Body of pancreas (tissue), 4 donors: ENCODE measurements around the gene CCDC81. TPM values are rescaled to one million over a fixed set of nuclear protein-coding genes. Genes with fewer than 3 reads are reported as not detected.
"Not testable (repeated sequence)": the region's sequence is repeated elsewhere in the genome, so short reads cannot be mapped to it uniquely, and the experiment has no call there.

Source experiments
- ATAC-seq: fragments of 150-250 bp; one replicate; pipeline ENCODE4 v1.9.1; 2016
- DNase-seq, 4 donors: peaks; one replicate each; pipeline ENCODE4 v3.0.0-alpha.2; 2019
- H3K27ac ChIP-seq, 4 donors: fragments of 200-600 bp; sonication (generic); 1 replicate in 3 of 4; 2 replicates in 1 of 4; pipeline versions ENCODE4 v1.5.1 to v1.6.1; 2016 to 2019; ENCODE audit warnings: mild to moderate bottlenecking in 1 of 4, mixed read lengths in 1 of 4, moderate library complexity in 1 of 4
- H3K27me3 ChIP-seq, 2 donors: fragments of 200-600 bp; sonication (generic); one replicate each; pipeline ENCODE4 v1.6.0; 2016; ENCODE audit warnings: mild to moderate bottlenecking in 1 of 2
- H3K36me3 ChIP-seq, 2 donors: fragments of 200-600 bp; sonication (generic); replicated peaks in 1 of 2; 2 replicates each; pipeline ENCODE4 v1.5.1; 2016; ENCODE audit warnings: low read depth in 2 of 2; ENCODE audit not compliant: insufficient read depth in 1 of 2
- H3K4me1 ChIP-seq: fragments of 200-600 bp; sonication (generic); one replicate; pipeline ENCODE4 v1.6.0; 2016
- H3K4me3 ChIP-seq, 2 donors: fragments of 200-600 bp; sonication (generic); 1 replicate in 1 of 2; 2 replicates in 1 of 2; pipeline ENCODE4 v1.5.1; 2016 to 2019
- H3K9me3 ChIP-seq, 3 donors: fragments of 200-600 bp; sonication (generic); 1 replicate in 2 of 3; 2 replicates in 1 of 3; pipeline ENCODE4 v1.5.1; 2016
- CTCF ChIP-seq, 7 experiments: fragments of 450-650 bp in 4 of 7; fragments of 200-600 bp in 3 of 7; sonication (generic) in 3 of 7; IDR thresholded peaks; one replicate each; pipeline ENCODE4 v1.5.1; 2016 to 2019; ENCODE audit warnings: antibody characterized with exemption in 7 of 7
- POLR2A ChIP-seq, 3 donors: fragments of 450-650 bp; IDR thresholded peaks; one replicate each; pipeline ENCODE4 v1.6.1; 2016; ENCODE audit warnings: antibody characterized with exemption in 3 of 3, mild to moderate bottlenecking in 2 of 3
- WGBS, 2 donors: methylation state at CpG; one replicate each; pipeline ENCODE4 v1.1.5; 2017; 5-methylcytosine and 5-hydroxymethylcytosine counted together
- intact Hi-C: fragments of 100-400 bp; cut with DNase I; formaldehyde crosslinking; loops from one replicate; pipeline ENCODE4 v1.15.1; 2023
- total RNA-seq, 2 donors: library from RNA; depleted of rRNA; stranded (reverse); fragments of >200 nt; gene quantifications; one replicate each; pipeline ENCODE4 v1.1.0, GENCODE V29; 2016

The CCDC81 gene
- total RNA-seq, 2 donors from 2014 or later = 0.52 TPM; not detected in 1

DNA sequence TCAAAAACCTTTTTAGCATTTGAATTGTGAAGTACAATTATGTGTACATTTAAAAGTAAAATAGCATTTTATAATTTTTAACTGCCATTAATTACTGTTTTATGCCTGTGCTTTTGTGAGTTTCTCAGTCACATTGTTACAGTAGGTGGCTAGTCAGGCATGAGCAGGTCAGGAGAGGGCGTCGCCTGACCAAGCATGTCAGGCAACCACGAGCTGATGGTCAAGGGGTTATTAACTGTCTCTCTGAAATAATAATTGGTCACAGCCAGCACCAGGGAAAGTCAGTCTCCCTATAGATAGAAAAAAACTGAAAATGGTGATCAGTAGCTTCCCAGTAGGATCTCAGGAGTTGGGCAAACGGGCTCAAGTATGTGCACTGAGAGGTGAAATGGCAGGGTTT lies 19.4 kb upstream of the CCDC81 start:
- TF ChIP-seq POLR2A (IDR thresholded peaks at IDR 0.05) = no peak
- TF ChIP-seq CTCF (IDR thresholded peaks at IDR 0.05) = no peak
- intact Hi-C loops = no loop called here
- Histone ChIP-seq H3K4me1 (no peaks in the 10 kb centered on the region), H3K36me3 (no peaks in the 10 kb centered on the region), H3K27me3 (no peaks in the 10 kb centered on the region), H3K27ac (no peak overlapping the region), H3K9me3 (no peaks in the 10 kb centered on the region), H3K4me3 (no peak overlapping the region)
- 70 to 74% methylated on average over 4 of the region's 4 CpGs for WGBS, 2 donors
- ATAC-seq (no peak), DNase-seq (no peak)

- H3K27me3 ChIP-seq, H3K4me1 ChIP-seq, H3K36me3 ChIP-seq, intact Hi-C loops, H3K27ac ChIP-seq, ATAC-seq, H3K4me3 ChIP-seq, DNase-seq, H3K9me3 ChIP-seq: not testable (repeated sequence)
- 70 to 73% methylated on average over 4 of the region's 4 CpGs for WGBS, 2 donors
Measured at GRCh38 chr11:86357412-86357811, 17.3 kb upstream of the CCDC81 start.

- no peak for ATAC-seq
- 74 to 85% methylated on average over 3 of the region's 3 CpGs for WGBS, 2 donors
Measured at GRCh38 chr11:86358720-86359119, 16.0 kb upstream of the CCDC81 start.

DNA sequence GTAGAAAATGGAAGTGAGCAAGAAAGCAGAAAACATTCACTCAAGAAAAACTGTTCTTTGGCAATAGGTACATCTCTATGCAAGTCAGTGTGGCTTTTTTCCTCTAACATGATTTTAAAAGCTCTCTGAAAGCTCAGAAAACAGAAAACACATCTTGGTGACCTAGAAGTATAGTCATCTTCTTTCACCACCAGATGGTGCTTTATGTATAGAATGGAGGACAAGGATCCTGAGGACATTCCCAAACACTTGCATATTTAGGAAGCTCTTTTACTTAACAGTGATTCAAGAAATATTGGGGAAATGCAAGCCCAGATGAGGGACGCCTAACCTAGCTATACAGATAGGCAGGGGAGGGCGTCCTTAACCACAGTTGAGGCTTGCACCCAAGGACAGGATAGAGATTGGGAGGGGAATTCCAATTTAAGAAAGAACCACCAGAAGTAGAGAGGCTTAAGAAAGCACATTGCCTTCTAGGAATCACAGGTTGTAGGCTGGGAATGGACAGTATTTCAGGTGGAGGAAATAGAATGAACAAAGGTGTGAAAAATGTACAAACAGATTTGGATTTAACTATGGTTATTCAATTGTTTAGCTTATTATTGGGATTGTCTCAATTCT lies 13.8 kb upstream of the CCDC81 start:
- DNase-seq (no peak), ATAC-seq (no peak)
- H3K27ac ChIP-seq = no peak overlapping the region
- TF ChIP-seq CTCF (IDR thresholded peaks at IDR 0.05) = no peak
- no peak for TF ChIP-seq POLR2A (IDR thresholded peaks at IDR 0.05)
- H3K4me1 ChIP-seq = no peaks in the 10 kb centered on the region
- intact Hi-C loops = no loop called here
- no peaks in the 10 kb centered on the region for H3K36me3 ChIP-seq
- no peaks in the 10 kb centered on the region for H3K27me3 ChIP-seq
- no peak overlapping the region for H3K4me3 ChIP-seq
- WGBS, 2 donors = 59 to 60% methylated on average over 2 of the region's 2 CpGs
- no peaks in the 10 kb centered on the region for H3K9me3 ChIP-seq

More at GRCh38 chr11:86358720-86359119, 16.0 kb upstream of the CCDC81 start:
- H3K27me3 ChIP-seq = no peaks in the 10 kb centered on the region
- H3K27ac ChIP-seq = no peak overlapping the region
- no peak for DNase-seq
- no peaks in the 10 kb centered on the region for H3K36me3 ChIP-seq
- intact Hi-C loops = no loop called here
- H3K4me1 ChIP-seq = no peaks in the 10 kb centered on the region
- no peaks in the 10 kb centered on the region for H3K9me3 ChIP-seq
- no peak overlapping the region for H3K4me3 ChIP-seq
- TF ChIP-seq POLR2A (IDR thresholded peaks at IDR 0.05) (no peak), CTCF (IDR thresholded peaks at IDR 0.05) (no peak)

GRCh38 chr11:86363424-86363823 lies 11.3 kb upstream of the CCDC81 start:
- no peaks in the 10 kb centered on the region for H3K9me3 ChIP-seq
- no peaks in the 10 kb centered on the region for H3K36me3 ChIP-seq
- WGBS, 2 donors = 94 to 98% methylated on average over 1 of the region's 1 CpG
- H3K27me3 ChIP-seq = no peaks in the 10 kb centered on the region
- TF ChIP-seq POLR2A (IDR thresholded peaks at IDR 0.05) (no peak), CTCF (IDR thresholded peaks at IDR 0.05) (no peak)
- DNase-seq (no peak), ATAC-seq (no peak)
- H3K27ac ChIP-seq = no peak overlapping the region
- no peak overlapping the region for H3K4me3 ChIP-seq
- intact Hi-C loops = no loop called here
- no peaks in the 10 kb centered on the region for H3K4me1 ChIP-seq
